Colonic mucosa (tissue), 4 donors: Measurements from ENCODE around the gene KCTD18. TPM values are rescaled to one million over a fixed set of nuclear protein-coding genes. Genes with fewer than 3 reads are reported as not detected.

ENCODE experiments used
- DNase-seq: peaks from one replicate; pipeline ENCODE4 v3.0.0-alpha.2; 2020
- H3K27ac ChIP-seq: fragments of 200-600 bp; one replicate; pipeline ENCODE4 v1.8.0; 2021
- H3K27me3 ChIP-seq: fragments of 200-600 bp; one replicate; pipeline ENCODE4 v1.8.0; 2021
- H3K36me3 ChIP-seq: fragments of 200-600 bp; one replicate; pipeline ENCODE4 v1.8.0; 2021
- H3K4me1 ChIP-seq: fragments of 200-600 bp; one replicate; pipeline ENCODE4 v1.8.0; 2021; ENCODE audit warnings: mild to moderate bottlenecking
- H3K4me3 ChIP-seq: fragments of 200-600 bp; one replicate; pipeline ENCODE4 v1.8.0; 2021
- H3K9ac ChIP-seq, 2 donors: one replicate each; pipeline ENCODE4 v1.7.0; 2013; ENCODE audit warnings: control low read depth in 2 of 2, low read depth in 2 of 2, low read length in 2 of 2
- H3K9me3 ChIP-seq: fragments of 200-600 bp; one replicate; pipeline ENCODE4 v1.8.0; 2021
- intact Hi-C: fragments of 100-400 bp; cut with DNase I; formaldehyde crosslinking; loops from one replicate; pipeline ENCODE4 v1.14.1; 2022
- total RNA-seq, 2 donors: library from RNA; stranded (reverse); fragmentation: NEBNext Ultra II Directional in 1 of 2; extraction: Animal tissue kit (Norgen Biotek cat#: 25700) in 1 of 2; gene quantifications; one replicate each; pipeline ENCODE4 v1.2.1, GENCODE V29; 2021
- TF ChIP-seq, protein P1 (sequence below): fragments of 200-600 bp; IDR thresholded peaks from one replicate; pipeline ENCODE4 v1.8.0; 2022; ENCODE audit warnings: antibody characterized with exemption, mild to moderate bottlenecking
- donor health status: healthy.
- donor health status: DM: no; HTN: no; CAD: no.
- donor health status: DM: no; HTN: no; CAD: no.

The KCTD18 gene
- total RNA-seq, 2 donors from 2014 or later, result 8.6 to 13.8 TPM

DNA sequence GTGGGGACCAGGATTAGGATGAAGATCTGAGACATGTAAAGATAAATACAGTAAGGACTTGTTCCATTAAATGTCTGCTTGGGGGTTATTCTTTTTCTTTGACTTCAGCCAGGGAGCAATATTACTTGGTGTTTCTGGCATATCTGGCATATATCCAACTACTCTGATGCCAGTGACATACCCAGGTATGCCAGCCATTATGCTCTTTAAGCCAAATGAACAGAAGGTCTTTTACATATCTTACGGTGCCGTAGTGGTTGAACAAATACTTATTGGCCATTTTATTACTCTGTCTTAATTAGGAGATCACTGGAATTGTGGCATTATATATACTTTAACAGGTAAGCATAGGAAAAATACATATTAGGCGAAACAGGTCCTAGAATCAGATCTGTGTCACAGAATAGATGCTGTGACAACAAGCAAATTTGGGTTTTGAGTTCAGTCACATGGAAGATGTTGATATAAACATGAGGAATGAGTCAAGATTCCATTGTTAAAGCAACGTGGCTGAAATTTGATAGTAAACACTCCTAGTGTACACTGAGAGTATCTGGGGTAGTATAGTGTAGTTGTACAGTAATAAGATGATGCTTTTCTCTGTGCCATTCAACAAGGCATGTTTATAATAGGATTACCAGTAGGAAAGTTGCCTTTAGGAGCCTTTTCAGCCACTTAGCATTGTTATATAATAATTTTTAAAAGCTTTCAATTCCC is 62.6 kb downstream of the KCTD18 start:
- TF ChIP-seq, protein P1, sequence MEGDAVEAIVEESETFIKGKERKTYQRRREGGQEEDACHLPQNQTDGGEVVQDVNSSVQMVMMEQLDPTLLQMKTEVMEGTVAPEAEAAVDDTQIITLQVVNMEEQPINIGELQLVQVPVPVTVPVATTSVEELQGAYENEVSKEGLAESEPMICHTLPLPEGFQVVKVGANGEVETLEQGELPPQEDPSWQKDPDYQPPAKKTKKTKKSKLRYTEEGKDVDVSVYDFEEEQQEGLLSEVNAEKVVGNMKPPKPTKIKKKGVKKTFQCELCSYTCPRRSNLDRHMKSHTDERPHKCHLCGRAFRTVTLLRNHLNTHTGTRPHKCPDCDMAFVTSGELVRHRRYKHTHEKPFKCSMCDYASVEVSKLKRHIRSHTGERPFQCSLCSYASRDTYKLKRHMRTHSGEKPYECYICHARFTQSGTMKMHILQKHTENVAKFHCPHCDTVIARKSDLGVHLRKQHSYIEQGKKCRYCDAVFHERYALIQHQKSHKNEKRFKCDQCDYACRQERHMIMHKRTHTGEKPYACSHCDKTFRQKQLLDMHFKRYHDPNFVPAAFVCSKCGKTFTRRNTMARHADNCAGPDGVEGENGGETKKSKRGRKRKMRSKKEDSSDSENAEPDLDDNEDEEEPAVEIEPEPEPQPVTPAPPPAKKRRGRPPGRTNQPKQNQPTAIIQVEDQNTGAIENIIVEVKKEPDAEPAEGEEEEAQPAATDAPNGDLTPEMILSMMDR, result no peak
- intact Hi-C loops, result no loop called here
- Histone ChIP-seq H3K36me3 (no peaks in the 10 kb centered on the region), H3K4me1 (no peaks in the 10 kb centered on the region), H3K9ac (no peak overlapping the region), H3K27me3 (no peaks in the 10 kb centered on the region), H3K27ac (no peak overlapping the region), H3K9me3 (no peaks in the 10 kb centered on the region), H3K4me3 (no peak overlapping the region)
- no peak for DNase-seq

DNA sequence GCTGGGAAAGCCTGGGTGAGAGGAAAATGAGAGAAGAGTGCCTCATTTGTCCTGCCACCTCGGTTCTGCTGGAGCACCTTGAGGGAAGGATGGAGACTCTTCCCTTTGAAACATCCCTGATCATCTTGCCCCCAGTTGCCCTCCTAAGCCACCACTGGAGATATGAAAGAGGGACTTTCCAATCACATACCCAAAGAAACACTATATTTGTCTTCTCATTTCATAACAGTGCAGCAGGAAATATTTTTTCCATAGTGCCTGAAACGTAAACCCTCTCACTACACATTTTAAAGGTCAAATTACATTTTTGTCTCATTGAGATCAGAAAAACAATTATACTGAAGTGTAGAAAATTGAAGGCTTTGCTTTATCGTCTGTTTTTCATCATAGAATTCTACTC is 63.3 kb downstream of the KCTD18 start:
- intact Hi-C loops, result no loop called here

DNA sequence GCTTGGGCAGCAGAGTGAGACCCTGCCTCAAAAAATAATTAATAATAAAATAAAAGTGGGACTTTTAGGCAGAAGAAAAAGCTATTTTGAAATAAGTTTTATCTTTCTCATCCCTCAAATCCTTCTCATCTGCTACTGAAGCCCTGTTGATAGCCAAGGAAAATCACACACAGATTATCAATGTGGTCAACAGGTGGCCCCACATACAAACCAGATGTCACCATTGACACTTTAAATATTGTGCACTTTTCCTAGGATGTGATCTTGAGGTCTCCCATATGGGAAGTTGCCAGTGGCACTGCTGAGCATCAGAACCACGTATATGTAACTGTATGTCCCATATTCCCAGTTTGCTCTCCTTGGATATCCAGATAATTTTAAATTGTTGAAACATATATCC is 64.6 kb downstream of the KCTD18 start:
- H3K9me3 ChIP-seq, result no peaks in the 10 kb centered on the region
- no peak for DNase-seq
- intact Hi-C loops, result no loop called here
- no peaks in the 10 kb centered on the region for H3K27me3 ChIP-seq
- H3K4me3 ChIP-seq, result no peak overlapping the region
- H3K27ac ChIP-seq, result no peak overlapping the region
- H3K36me3 ChIP-seq, result no peaks in the 10 kb centered on the region
- H3K9ac ChIP-seq, result no peak overlapping the region
- no peaks in the 10 kb centered on the region for H3K4me1 ChIP-seq
- TF ChIP-seq, protein P1, result no peak

More for the DNA sequence above, 63.3 kb downstream of the KCTD18 start:
- Histone ChIP-seq H3K9ac (no peak overlapping the region), H3K4me3 (no peak overlapping the region), H3K4me1 (no peaks in the 10 kb centered on the region), H3K9me3 (no peaks in the 10 kb centered on the region), H3K27ac (no peak overlapping the region), H3K27me3 (no peaks in the 10 kb centered on the region), H3K36me3 (no peaks in the 10 kb centered on the region)
- TF ChIP-seq, protein P1, result no peak
- DNase-seq, result no peak

DNA sequence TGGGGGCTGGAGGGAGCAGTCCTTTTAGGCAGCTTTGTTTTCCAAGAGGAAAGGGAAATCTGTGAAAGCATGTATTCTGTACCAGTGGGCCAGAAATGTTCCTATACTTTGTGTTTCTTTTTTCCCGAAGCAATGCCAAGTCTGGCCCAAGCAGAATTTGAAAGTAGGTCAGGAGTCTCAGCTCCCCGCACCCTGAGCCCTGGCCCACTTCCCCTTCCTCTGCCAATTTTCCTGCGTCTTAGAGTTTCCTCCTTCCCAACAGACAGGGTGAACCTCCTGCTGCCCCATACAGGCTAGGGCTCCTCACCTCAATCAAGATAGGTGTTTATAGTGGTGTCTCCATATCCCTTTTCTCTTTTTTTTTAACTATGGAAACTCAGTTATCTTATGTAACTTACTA is 65.3 kb downstream of the KCTD18 start:
- Histone ChIP-seq H3K9ac (no peak overlapping the region), H3K27me3 (no peaks in the 10 kb centered on the region), H3K27ac (no peak overlapping the region), H3K4me3 (no peak overlapping the region), H3K9me3 (no peaks in the 10 kb centered on the region), H3K4me1 (no peaks in the 10 kb centered on the region), H3K36me3 (no peaks in the 10 kb centered on the region)
- no peak for DNase-seq
- TF ChIP-seq, protein P1, result no peak
- intact Hi-C loops, result no loop called here

DNA sequence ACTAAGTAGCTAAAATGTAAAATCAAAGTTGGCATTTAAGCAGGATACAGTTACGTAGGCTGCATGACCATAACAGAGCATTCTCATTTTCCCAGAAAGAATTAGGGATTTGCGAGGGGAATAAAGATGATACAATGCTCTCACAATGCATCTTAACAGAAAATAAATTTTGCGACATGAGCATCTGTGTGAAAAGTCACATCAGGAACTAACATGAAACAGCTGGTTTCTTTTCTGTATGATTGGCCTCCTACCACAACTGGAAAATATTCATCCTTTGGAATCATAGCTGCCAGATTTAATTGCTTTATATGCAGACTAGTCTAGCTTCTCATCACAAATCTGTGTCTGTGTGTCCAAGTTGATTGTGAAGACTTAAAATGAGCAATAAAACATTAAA is 66.0 kb downstream of the KCTD18 start:
- Histone ChIP-seq H3K4me1 (no peaks in the 10 kb centered on the region), H3K4me3 (no peak overlapping the region), H3K27ac (no peak overlapping the region), H3K36me3 (no peaks in the 10 kb centered on the region), H3K9me3 (no peaks in the 10 kb centered on the region), H3K9ac (no peak overlapping the region), H3K27me3 (no peaks in the 10 kb centered on the region)
- TF ChIP-seq, protein P1, result no peak
- DNase-seq, result no peak
- intact Hi-C loops, result no loop called here
